GM12878 (cell line): ENCODE data around the gene TMUB2. TPM values are rescaled to one million over a fixed set of nuclear protein-coding genes. Genes with fewer than 3 reads are reported as not detected.

ENCODE experiments used
- ATAC-seq: fragments of 200-7000 bp; cut with Tn5 transposase; 3 replicates; pipeline ENCODE4 v1.9.1; 2020; ENCODE audit warnings: mild to moderate bottlenecking, moderate library complexity
- BruUV-seq: library from RNA; stranded (reverse); fragments of 400-500 nt; replicated peaks from 2 replicates; lab custom pipeline; 2021; lab: Mats Ljungman, UMichigan
- CTCF ChIA-PET: fragments of 300-600 bp; sonication (Branson Sonifier 250); formaldehyde crosslinking; extraction: SDS; loops from one replicate; lab custom pipeline; 2021; ENCODE audit warnings: inconsistent platforms; lab: Yijun Ruan, JAX
- POLR2A ChIA-PET: fragments of 350-600 bp; formaldehyde crosslinking; extraction: SDS; loops from one replicate; lab custom pipeline; 2021; ENCODE audit warnings: inconsistent platforms; lab: Charles Lee
- RAD21 ChIA-PET: fragments of 300-600 bp; sonication (Branson Sonifier 250); formaldehyde crosslinking; loops from one replicate; lab custom pipeline; 2023; ENCODE audit warnings: antibody characterized with exemption; ENCODE audit not compliant: unreplicated experiment; lab: Charles Lee
- SMC1A ChIA-PET: fragments of 300-600 bp; sonication (Branson Sonifier 250); formaldehyde crosslinking; loops from one replicate; lab custom pipeline; 2023; ENCODE audit not compliant: unreplicated experiment, uncharacterized antibody; lab: Charles Lee
- DNase-seq: peaks from one replicate; pipeline ENCODE4 v3.0.0-alpha.2; 2011; ENCODE audit warnings: low read depth, low spot score
- FAIRE-seq: peaks from 3 replicates; lab custom pipeline; 2011; peaks lifted over from hg19 to GRCh38; lab: Jason Lieb, UNC
- H2AFZ ChIP-seq: 2 replicates; pipeline ENCODE4 v1.6.0; 2011; ENCODE audit warnings: low read depth, low read length, control low read depth; ENCODE audit not compliant: control insufficient read depth
- H3K27ac ChIP-seq: 2 replicates; pipeline ENCODE4 v1.5.1; 2011; ENCODE audit warnings: control low read depth; ENCODE audit not compliant: control insufficient read depth, insufficient read depth
- H3K27me3 ChIP-seq, 2 experiments: replicated peaks in 1 of 2; 2 replicates each; pipeline versions ENCODE4 v1.6.0 to v1.6.1; 2011; ENCODE audit warnings: low read length in 1 of 2; ENCODE audit not compliant: control insufficient read depth in 2 of 2, insufficient read depth in 2 of 2
- H3K36me3 ChIP-seq, 2 experiments: 2 replicates each; pipeline ENCODE4 v1.5.1; 2011; ENCODE audit warnings: low read length in 1 of 2; ENCODE audit not compliant: control insufficient read depth in 2 of 2, insufficient read depth in 2 of 2
- H3K4me1 ChIP-seq: 2 replicates; pipeline ENCODE4 v1.6.1; 2011; ENCODE audit warnings: mild to moderate bottlenecking, low read length, moderate library complexity, mixed read lengths; ENCODE audit not compliant: control insufficient read depth, insufficient read depth
- H3K4me2 ChIP-seq: 2 replicates; pipeline ENCODE4 v1.6.0; 2011; ENCODE audit warnings: control low read depth; ENCODE audit not compliant: control insufficient read depth, insufficient read depth
- H3K4me3 ChIP-seq: fragments of 200-600 bp; sonication (generic); 2 replicates; pipeline ENCODE4 v1.5.1; 2016
- H3K79me2 ChIP-seq: 2 replicates; pipeline ENCODE4 v1.6.0; 2011; ENCODE audit warnings: low read length; ENCODE audit not compliant: control insufficient read depth, insufficient read depth
- H3K9ac ChIP-seq: 2 replicates; pipeline ENCODE4 v1.8.0; 2011; ENCODE audit warnings: low read length, control low read depth, mixed read lengths; ENCODE audit not compliant: control insufficient read depth, insufficient read depth
- H3K9me3 ChIP-seq: replicated peaks from 3 replicates; pipeline ENCODE4 v1.5.1; 2011; ENCODE audit warnings: mild to moderate bottlenecking, low read length; ENCODE audit not compliant: control insufficient read depth, insufficient read depth
- H4K20me1 ChIP-seq: 2 replicates; pipeline ENCODE4 v1.6.0; 2011; ENCODE audit not compliant: control insufficient read depth, insufficient read depth
- CBX5 ChIP-seq: sonication (generic); IDR thresholded peaks from 2 replicates; pipeline ENCODE4 v1.6.1; 2016; ENCODE audit warnings: low read depth, moderate library complexity, mild to moderate bottlenecking, inconsistent platforms
- CEBPZ ChIP-seq: fragments of 150-350 bp; IDR thresholded peaks from 2 replicates; pipeline ENCODE4 v1.6.1; 2016; ENCODE audit warnings: low read depth, low read length
- CREB1 ChIP-seq: IDR thresholded peaks from 2 replicates; pipeline ENCODE4 v1.6.1; 2012; ENCODE audit warnings: low read depth, mild to moderate bottlenecking, inconsistent platforms
- HCFC1 ChIP-seq: fragments of 150-350 bp; IDR thresholded peaks from 2 replicates; pipeline ENCODE4 v1.6.1; 2014; ENCODE audit warnings: low read length
- IKZF2 ChIP-seq, 2 experiments: fragments of 450-650 bp; IDR thresholded peaks; 2 replicates each; pipeline ENCODE4 v1.6.1; 2017; ENCODE audit warnings: mild to moderate bottlenecking in 2 of 2, moderate library complexity in 2 of 2
- KAT2A ChIP-seq: conservative IDR thresholded peaks from 2 replicates; pipeline ENCODE4 v1.6.1; 2011; ENCODE audit warnings: low read depth, low read length; ENCODE audit not compliant: control insufficient read depth
- MTA3 ChIP-seq: IDR thresholded peaks from 2 replicates; pipeline ENCODE4 v1.6.1; 2012; ENCODE audit warnings: low read length, inconsistent platforms, borderline replicate concordance
- POU2F2 ChIP-seq: IDR thresholded peaks from 3 replicates; pipeline ENCODE4 v1.6.1; 2011; ENCODE audit warnings: low read depth, mild to moderate bottlenecking, low read length, borderline replicate concordance
- REST ChIP-seq: IDR thresholded peaks from 2 replicates; pipeline ENCODE4 v1.6.1; 2012; ENCODE audit warnings: mild to moderate bottlenecking, low read depth, low read length
- TBL1XR1 ChIP-seq: IDR thresholded peaks from 2 replicates; pipeline ENCODE4 v1.6.1; 2012; ENCODE audit warnings: low read depth, low read length, improper control_type of control experiment
- ZNF622 ChIP-seq: fragments of 450-650 bp; IDR thresholded peaks from 2 replicates; pipeline ENCODE4 v1.6.1; 2017; ENCODE audit warnings: mild to moderate bottlenecking, inconsistent platforms
- WGBS: methylation state at CpG from one replicate; pipeline ENCODE4 v1.1.6; 2016; ENCODE audit warnings: low lambda C conversion rate; ENCODE audit not compliant: insufficient replicate concordance, insufficient coverage; ENCODE audit errors: missing lambda C conversion rate; 5-methylcytosine and 5-hydroxymethylcytosine counted together
- in situ Hi-C: fragments of 300-500 bp; cut with MboI; formaldehyde crosslinking; loops from 9 replicates; pipeline ENCODE4 v1.14.3; 2018; ENCODE audit warnings: mixed read lengths
- intact Hi-C: fragments of 100-400 bp; cut with micrococcal nuclease; formaldehyde crosslinking; loops from one replicate; pipeline ENCODE4 v1.14.2; 2022; ENCODE audit not compliant: unreplicated experiment
- polyA plus RNA-seq, 11 experiments: library from polyadenylated mRNA; depleted of rRNA in 4 of 11; unstranded in 6 of 11; stranded (reverse) in 5 of 11; fragments of >200 nt; fragmentation: Nextera tagmentation in 4 of 11; fragmentation: Illumina TruSeq in 1 of 11; extraction: Ambion mirVana in 4 of 11; extraction: Trizol in 1 of 11; gene quantifications; 1 replicate in 1 of 11; 2 replicates in 10 of 11; pipeline versions ENCODE4 v1.2.1 to v1.2.3, GENCODE V29; 2011 to 2016; ENCODE audit warnings: inconsistent platforms in 2 of 11, missing spikeins in 2 of 11, low read depth in 1 of 11
- total RNA-seq, 4 experiments: library from RNA; depleted of rRNA in 3 of 4; stranded (reverse); fragments of >200 nt in 3 of 4; fragmentation: Illumina TruSeq in 1 of 4; extraction: Trizol in 1 of 4; gene quantifications; 2 replicates each; pipeline versions ENCODE4 v1.2.1 to v1.2.3, GENCODE V29; 2013 to 2021
- TF ChIP-seq, protein P1 (sequence below): fragments of 450-650 bp; conservative IDR thresholded peaks from 2 replicates; pipeline ENCODE4 v1.6.1; 2017; ENCODE audit warnings: mild to moderate bottlenecking, moderate library complexity

TMUB2 gene
- total and polyA plus RNA-seq, 10 of the 15 experiments (the other 5 are each of a cell fraction or from before 2014, with no cell fraction given): 4.3 to 34.0 (median 20.0) TPM

DNA sequence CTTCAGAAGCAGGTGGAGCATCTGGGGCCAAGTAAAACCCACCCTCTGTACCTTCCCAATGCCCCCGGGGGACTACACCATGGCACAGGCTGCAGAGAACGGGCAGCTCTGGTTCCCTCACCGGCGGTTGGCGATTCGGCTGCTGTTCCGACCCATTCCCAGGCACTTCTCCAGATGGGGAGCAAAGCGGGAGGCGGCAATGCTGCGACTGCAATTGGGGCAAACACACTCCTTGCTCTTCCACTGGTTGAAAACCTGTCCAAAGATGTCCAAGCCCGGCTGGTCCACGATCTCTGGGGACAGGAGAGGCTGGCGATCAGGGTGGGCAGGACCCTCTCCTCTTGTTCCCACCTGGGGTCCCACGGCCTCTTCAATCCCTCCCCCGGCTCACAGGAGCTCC lies 10.3 kb downstream of the TMUB2 start:
- ChIA-PET RAD21 (no interaction called here), CTCF (interaction anchor here (1.2 to 1.7 kb wide), 3 partner anchors 9 to 134 kb away, joined by 3 to 7 read pairs (median 6); no protein-coding TSS in a partner anchor), POLR2A (interaction anchor here (1.0 to 1.6 kb wide), 3 partner anchors 9 to 20 kb away, joined by 3 to 9 read pairs (median 3); no protein-coding TSS in a partner anchor), SMC1A (interaction anchor here (1.4 to 3.3 kb wide), 2 partner anchors 12 to 13 kb away, joined by 3 to 12 read pairs; no protein-coding TSS in a partner anchor)
- no peak for FAIRE-seq
- Histone ChIP-seq H3K36me3 (peaks cover 10 to 22% of the 10 kb centered on the region in 2 experiments), H3K9me3 (no peaks in the 10 kb centered on the region), H3K79me2 (peaks cover 33% of the 10 kb centered on the region), H2AFZ (no peak overlapping the region), H3K4me2 (no peak overlapping the region; the same call in 1 of the 2 replicates), H4K20me1 (no peaks in the 10 kb centered on the region), H3K27ac (no peak overlapping the region), H3K9ac (peak overlapping the region; percentile 89; the same call in 1 of the 2 replicates), H3K4me1 (peaks cover 12% of the 10 kb centered on the region), H3K27me3 (no peaks in the 10 kb centered on the region), H3K4me3 (no peak overlapping the region)
- BruUV-seq: no TSS peak
- no peak for DNase-seq
- ATAC-seq: no peak
- in situ Hi-C loops: no loop called here
- intact Hi-C loops: no loop called here
- 94% methylated on average over 15 of the region's 15 CpGs for WGBS
- TF ChIP-seq POU2F2: no peak
- TF ChIP-seq REST: no peak
- no peak for TF ChIP-seq MTA3
- TF ChIP-seq CBX5: no peak
- no peak for TF ChIP-seq HCFC1
- TF ChIP-seq, protein P1, sequence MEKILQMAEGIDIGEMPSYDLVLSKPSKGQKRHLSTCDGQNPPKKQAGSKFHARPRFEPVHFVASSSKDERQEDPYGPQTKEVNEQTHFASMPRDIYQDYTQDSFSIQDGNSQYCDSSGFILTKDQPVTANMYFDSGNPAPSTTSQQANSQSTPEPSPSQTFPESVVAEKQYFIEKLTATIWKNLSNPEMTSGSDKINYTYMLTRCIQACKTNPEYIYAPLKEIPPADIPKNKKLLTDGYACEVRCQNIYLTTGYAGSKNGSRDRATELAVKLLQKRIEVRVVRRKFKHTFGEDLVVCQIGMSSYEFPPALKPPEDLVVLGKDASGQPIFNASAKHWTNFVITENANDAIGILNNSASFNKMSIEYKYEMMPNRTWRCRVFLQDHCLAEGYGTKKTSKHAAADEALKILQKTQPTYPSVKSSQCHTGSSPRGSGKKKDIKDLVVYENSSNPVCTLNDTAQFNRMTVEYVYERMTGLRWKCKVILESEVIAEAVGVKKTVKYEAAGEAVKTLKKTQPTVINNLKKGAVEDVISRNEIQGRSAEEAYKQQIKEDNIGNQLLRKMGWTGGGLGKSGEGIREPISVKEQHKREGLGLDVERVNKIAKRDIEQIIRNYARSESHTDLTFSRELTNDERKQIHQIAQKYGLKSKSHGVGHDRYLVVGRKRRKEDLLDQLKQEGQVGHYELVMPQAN: no peak
- TF ChIP-seq TBL1XR1: no peak
- no peak for TF ChIP-seq KAT2A
- TF ChIP-seq ZNF622: no peak
- TF ChIP-seq CREB1: no peak
- TF ChIP-seq CEBPZ: no peak
- no peak for TF ChIP-seq IKZF2 (IDR thresholded peaks at IDR 0.05)
